H1 (cell line): ENCODE results near the gene TYK2. TPM values are rescaled to one million over a fixed set of nuclear protein-coding genes. Genes with fewer than 3 reads are reported as not detected.
"Not testable (repeated sequence)": the region's sequence is repeated elsewhere in the genome, so short reads cannot be mapped to it uniquely, and the experiment has no call there.

Experiments
- CTCF ChIA-PET: fragments of 300-600 bp; sonication (Branson Sonifier 250); formaldehyde crosslinking; loops from one replicate; lab custom pipeline; 2021; ENCODE audit not compliant: partially characterized antibody; lab: Charles Lee
- POLR2A ChIA-PET: fragments of 300-600 bp; sonication (Branson Sonifier 250); formaldehyde crosslinking; loops from one replicate; lab custom pipeline; 2021; ENCODE audit warnings: inconsistent platforms; ENCODE audit not compliant: partially characterized antibody; lab: Charles Lee
- DNase-seq, 2 experiments: peaks; one replicate each; pipeline versions ENCODE4 v3.0.0 to v3.0.0-alpha.2; 2010 to 2022; ENCODE audit warnings: low spot score in 2 of 2, low read depth in 1 of 2, mixed read lengths in 1 of 2
- FAIRE-seq: peaks from 2 replicates; lab custom pipeline; 2011; peaks lifted over from hg19 to GRCh38; lab: Jason Lieb, UNC
- H2AFZ ChIP-seq: 2 replicates; pipeline ENCODE4 v1.8.1; 2012; ENCODE audit warnings: low read length, inconsistent platforms
- H2AK5ac ChIP-seq: 2 replicates; pipeline ENCODE4 v1.6.1; 2013; ENCODE audit warnings: low read depth, low read length
- H2BK120ac ChIP-seq: replicated peaks from 2 replicates; pipeline ENCODE3; 2013; ENCODE audit warnings: low read depth, low read length, inconsistent platforms
- H2BK12ac ChIP-seq: 2 replicates; pipeline ENCODE4 v1.6.1; 2013; ENCODE audit warnings: low read depth, low read length
- H2BK15ac ChIP-seq: 2 replicates; pipeline ENCODE4 v1.6.1; 2013; ENCODE audit warnings: low read length
- H2BK20ac ChIP-seq: 2 replicates; pipeline ENCODE4 v1.6.1; 2013; ENCODE audit warnings: low read length
- H2BK5ac ChIP-seq: 2 replicates; pipeline ENCODE4 v1.6.1; 2013; ENCODE audit warnings: low read depth, low read length
- H3K14ac ChIP-seq: 2 replicates; pipeline ENCODE4 v1.6.1; 2013; ENCODE audit warnings: inconsistent platforms; ENCODE audit not compliant: insufficient read length
- H3K18ac ChIP-seq: 2 replicates; pipeline ENCODE4 v1.6.1; 2013; ENCODE audit warnings: low read length; ENCODE audit errors: extremely low read depth
- H3K23ac ChIP-seq: 2 replicates; pipeline ENCODE4 v1.6.1; 2013; ENCODE audit warnings: inconsistent platforms; ENCODE audit not compliant: insufficient read length
- H3K23me2 ChIP-seq: 2 replicates; pipeline ENCODE4 v1.6.1; 2013; ENCODE audit warnings: low read depth, low read length
- H3K27ac ChIP-seq: 2 replicates; pipeline ENCODE4 v1.6.1; 2011; ENCODE audit warnings: low read depth, low read length, inconsistent platforms
- H3K27me3 ChIP-seq, 4 experiments: replicated peaks in 1 of 4; 1 replicate in 1 of 4; 2 replicates in 3 of 4; pipeline versions ENCODE4 v1.6.1 to v1.8.1; 2011 to 2013; ENCODE audit warnings: low read length in 3 of 4, mild to moderate bottlenecking in 3 of 4, inconsistent platforms in 2 of 4, mixed read lengths in 2 of 4, moderate library complexity in 1 of 4; ENCODE audit not compliant: control insufficient read depth in 3 of 4, insufficient read depth in 3 of 4; ENCODE audit errors: extremely low read depth in 1 of 4
- H3K36me3 ChIP-seq, 4 experiments: 2 replicates each; pipeline versions ENCODE4 v1.6.1 to v1.8.1; 2011 to 2013; ENCODE audit warnings: mild to moderate bottlenecking in 4 of 4, low read length in 3 of 4, moderate library complexity in 2 of 4, control low read depth in 1 of 4, inconsistent platforms in 1 of 4; ENCODE audit not compliant: insufficient read depth in 4 of 4, control insufficient read depth in 2 of 4
- H3K4ac ChIP-seq: replicated peaks from 2 replicates; pipeline ENCODE3; 2013; ENCODE audit warnings: low read length, low read depth, mixed read lengths, inconsistent platforms; ENCODE audit not compliant: insufficient read length
- H3K4me1 ChIP-seq, 4 experiments: replicated peaks in 1 of 4; 1 replicate in 1 of 4; 2 replicates in 3 of 4; pipeline versions ENCODE4 v1.6.1 to v1.8.1; 2011 to 2013; ENCODE audit warnings: low read length in 3 of 4, inconsistent platforms in 2 of 4, mixed read lengths in 1 of 4; ENCODE audit not compliant: insufficient read depth in 4 of 4, control insufficient read depth in 3 of 4
- H3K4me2 ChIP-seq, 2 experiments: 2 replicates each; pipeline versions ENCODE4 v1.6.1 to v1.8.1; 2011 to 2013; ENCODE audit warnings: low read depth in 2 of 2, low read length in 2 of 2, control low read depth in 1 of 2, inconsistent platforms in 1 of 2, mild to moderate bottlenecking in 1 of 2; ENCODE audit not compliant: insufficient read depth in 1 of 2
- H3K4me3 ChIP-seq, 4 experiments: fragments of 200-600, 300-600 bp in 1 of 4; sonication (generic), shearing (Covaris generic), sonication (Bioruptor Twin) in 1 of 4; 2 replicates each; pipeline versions ENCODE4 v1.5.1 to v1.8.1; 2011 to 2016; ENCODE audit warnings: low read length in 4 of 4, low read depth in 3 of 4, control low read depth in 2 of 4, inconsistent platforms in 2 of 4, mild to moderate bottlenecking in 2 of 4, mixed read lengths in 1 of 4, moderate library complexity in 1 of 4; ENCODE audit not compliant: insufficient read depth in 2 of 4; ENCODE audit errors: extremely low read depth in 1 of 4
- H3K56ac ChIP-seq: replicated peaks from 2 replicates; pipeline ENCODE3; 2013; ENCODE audit warnings: low read depth, mild to moderate bottlenecking, mixed read lengths, low read length, inconsistent platforms; ENCODE audit not compliant: insufficient read length
- H3K79me1 ChIP-seq: 2 replicates; pipeline ENCODE4 v1.6.1; 2013; ENCODE audit warnings: low read depth, low read length, control low read depth
- H3K79me2 ChIP-seq, 2 experiments: 2 replicates each; pipeline versions ENCODE4 v1.6.1 to v1.8.1; 2012 to 2013; ENCODE audit warnings: low read length in 2 of 2, mild to moderate bottlenecking in 2 of 2, inconsistent platforms in 1 of 2; ENCODE audit not compliant: insufficient read depth in 2 of 2, control insufficient read depth in 1 of 2
- H3K9ac ChIP-seq, 4 experiments: replicated peaks in 1 of 4; 1 replicate in 1 of 4; 2 replicates in 3 of 4; pipeline versions ENCODE4 v1.6.1 to v1.8.1; 2011 to 2013; ENCODE audit warnings: low read depth in 3 of 4, low read length in 3 of 4, control low read depth in 2 of 4, mild to moderate bottlenecking in 2 of 4, moderate library complexity in 2 of 4, inconsistent platforms in 1 of 4; ENCODE audit errors: extremely low read depth in 1 of 4
- H3K9me3 ChIP-seq, 2 experiments: 2 replicates each; pipeline versions ENCODE4 v1.6.1 to v1.8.1; 2012 to 2013; ENCODE audit warnings: mild to moderate bottlenecking in 2 of 2, moderate library complexity in 2 of 2, control low read depth in 1 of 2, inconsistent platforms in 1 of 2, low read depth in 1 of 2, low read length in 1 of 2, mixed read lengths in 1 of 2; ENCODE audit not compliant: insufficient read depth in 2 of 2
- H4K20me1 ChIP-seq, 2 experiments: replicated peaks in 1 of 2; 2 replicates each; pipeline versions ENCODE3 to v1.8.1; 2011 to 2013; ENCODE audit warnings: inconsistent platforms in 2 of 2, low read length in 2 of 2, mild to moderate bottlenecking in 1 of 2; ENCODE audit not compliant: insufficient read depth in 2 of 2, control insufficient read depth in 1 of 2
- H4K5ac ChIP-seq: 2 replicates; pipeline ENCODE4 v1.6.1; 2013; ENCODE audit warnings: low read length, low read depth, mixed read lengths, inconsistent platforms; ENCODE audit not compliant: insufficient read length
- H4K8ac ChIP-seq: 2 replicates; pipeline ENCODE4 v1.8.0; 2013; ENCODE audit warnings: mild to moderate bottlenecking, moderate library complexity, low read length, inconsistent platforms; ENCODE audit not compliant: insufficient read depth; ENCODE audit errors: extremely low read depth
- H4K91ac ChIP-seq: replicated peaks from 2 replicates; pipeline ENCODE3; 2013; ENCODE audit warnings: low read length, mixed read lengths, inconsistent platforms; ENCODE audit not compliant: insufficient read length
- CEBPB ChIP-seq: IDR thresholded peaks from 2 replicates; pipeline ENCODE4 v1.6.1; 2012; ENCODE audit warnings: low read depth, low read length
- CHD2 ChIP-seq: IDR thresholded peaks from 2 replicates; pipeline ENCODE4 v1.6.1; 2012; ENCODE audit warnings: low read length, improper control_type of control experiment
- EZH2 ChIP-seq: fragments of 200-600 bp; sonication (generic); IDR thresholded peaks from 2 replicates; pipeline ENCODE4 v1.7.1; 2012; ENCODE audit warnings: low read depth, mild to moderate bottlenecking, moderate library complexity, low read length, inconsistent platforms; ENCODE audit not compliant: severe bottlenecking
- WGBS, 2 experiments: shearing (Covaris generic) in 1 of 2; methylation state at CpG; one replicate each; pipeline versions ENCODE4 v1.1.6 to v1.1.7; 2013 to 2015; ENCODE audit warnings: low lambda C conversion rate in 2 of 2, mixed read lengths in 2 of 2, inconsistent platforms in 1 of 2, low coverage in 1 of 2, missing lambda C conversion rate in 1 of 2; ENCODE audit not compliant: insufficient replicate concordance in 2 of 2, insufficient coverage in 1 of 2, insufficient read length in 1 of 2; ENCODE audit errors: extremely low coverage in 1 of 2, missing lambda C conversion rate in 1 of 2; 5-methylcytosine and 5-hydroxymethylcytosine counted together
- polyA plus RNA-seq, 7 experiments: library from polyadenylated mRNA; depleted of rRNA in 3 of 7; stranded (reverse) in 5 of 7; unstranded in 2 of 7; fragments of >200 nt in 5 of 7; fragments of 200-250 nt in 2 of 7; gene quantifications; 1 replicate in 5 of 7; 2 replicates in 1 of 7; 4 replicates in 1 of 7; pipeline versions ENCODE4 v1.2.1 to v1.2.3, GENCODE V29; 2011 to 2013; ENCODE audit warnings: missing spikeins in 2 of 7, mixed read lengths in 2 of 7
- total RNA-seq: library from RNA; stranded (reverse); fragmentation: NEBNext Ultra II Directional; extraction: Animal tissue kit (Norgen Biotek cat#: 25700); gene quantifications from 2 replicates; pipeline ENCODE4 v1.2.1, GENCODE V29; 2021

The TYK2 gene
- total and polyA plus RNA-seq, 2 of the 8 experiments (the other 6 are each of a cell fraction or from before 2014, with no cell fraction given): 32.1 to 40.8 TPM

- TF ChIP-seq EZH2 (no peak), CHD2 (no peak), CEBPB (no peak)
- TF ChIP-seq, all 59 proteins: peak for 0
Observed at GRCh38 chr19:10384580-10384979, 4.2 kb upstream of the TYK2 start (continued).

GRCh38 chr19:10383223-10383499 is 2.8 kb upstream of the TYK2 start:
- not testable (repeated sequence) for H2AFZ ChIP-seq, H3K56ac ChIP-seq, H3K79me2 ChIP-seq, H3K27ac ChIP-seq, H2BK120ac ChIP-seq, H3K4me2 ChIP-seq, H3K23ac ChIP-seq, H3K23me2 ChIP-seq, H3K27me3 ChIP-seq, H4K91ac ChIP-seq, H2BK12ac ChIP-seq, H3K36me3 ChIP-seq, H2AK5ac ChIP-seq, FAIRE-seq, H2BK20ac ChIP-seq, H3K9ac ChIP-seq, H3K4ac ChIP-seq, H3K4me1 ChIP-seq, H3K9me3 ChIP-seq, H3K14ac ChIP-seq, H4K8ac ChIP-seq, H2BK5ac ChIP-seq, H4K20me1 ChIP-seq, H3K18ac ChIP-seq, H4K5ac ChIP-seq, H3K4me3 ChIP-seq, H3K79me1 ChIP-seq, DNase-seq, H2BK15ac ChIP-seq
- 91% methylated on average over 8 of the region's 8 CpGs; no CpG with 5 or more reads in 1 of the 2 experiments for WGBS, 2 experiments
- POLR2A ChIA-PET: interaction anchor here (0.8 kb wide), 1 partner anchor 115 kb away, joined by 3 read pairs; no protein-coding TSS in a partner anchor
- CTCF ChIA-PET: interaction anchor here (0.9 to 5.9 kb wide), 4 partner anchors 8 to 126 kb away, joined by 3 to 28 read pairs (median 20); partner anchors contain the start of gene RAVER1
